ENCODE measurements around the gene RGS9. TPM values are rescaled to one million over a fixed set of nuclear protein-coding genes. Genes with fewer than 3 reads are reported as not detected.

RGS9 gene
- total and polyA plus RNA-seq, 2 donors (not counting 1 experiment from before 2014, with no cell fraction given) = 0.36 to 3.4 TPM

DNA sequence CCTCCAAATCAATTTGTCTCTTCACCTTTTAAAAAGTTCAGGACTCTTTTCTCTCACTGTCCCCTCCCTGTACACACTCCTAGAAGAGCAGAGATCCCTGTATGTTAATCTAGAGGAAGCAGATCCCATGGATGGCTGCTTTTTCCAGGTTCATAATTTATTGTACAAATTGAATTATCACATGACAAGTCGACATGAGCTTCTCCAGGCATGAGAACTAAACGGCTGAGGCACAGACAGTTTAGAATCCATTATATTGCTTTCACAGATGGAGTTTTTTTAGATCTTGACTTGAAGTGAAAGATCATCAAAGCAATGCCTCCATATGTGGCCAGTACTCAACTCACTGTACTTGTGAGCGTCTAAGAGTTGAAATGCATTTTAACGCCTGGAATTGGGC is 47.9 kb downstream of the RGS9 start:
- H3K79me2 ChIP-seq (ENCODE audit: control insufficient read depth, insufficient read depth, low read length) = no peaks in the 10 kb centered on the region
- POLR2A ChIA-PET = no interaction called here
- no peak overlapping the region for H3K27ac Mint-ChIP-seq
- H2AFZ ChIP-seq (ENCODE audit: insufficient read depth, low read depth, low read length, poor library complexity, severe bottlenecking) = no peak overlapping the region
- H3K9ac ChIP-seq (ENCODE audit: low read length) = no peak overlapping the region
- no peak overlapping the region for H3K4me2 ChIP-seq (replicated peaks; ENCODE audit: low read depth, low read length, poor library complexity, severe bottlenecking)
- H3K27ac ChIP-seq (ENCODE audit: low read length in 2 of 2) = no peak overlapping the region
- ATAC-seq (ENCODE audit: low read depth) (no peak), DNase-seq (no peak)
- CTCF ChIA-PET = no interaction called here
- no peak overlapping the region for H3K4me3 Mint-ChIP-seq
- WGBS (ENCODE audit: insufficient coverage) = 90% methylated on average over 2 of the region's 4 CpGs
- TF ChIP-seq, protein P1, sequence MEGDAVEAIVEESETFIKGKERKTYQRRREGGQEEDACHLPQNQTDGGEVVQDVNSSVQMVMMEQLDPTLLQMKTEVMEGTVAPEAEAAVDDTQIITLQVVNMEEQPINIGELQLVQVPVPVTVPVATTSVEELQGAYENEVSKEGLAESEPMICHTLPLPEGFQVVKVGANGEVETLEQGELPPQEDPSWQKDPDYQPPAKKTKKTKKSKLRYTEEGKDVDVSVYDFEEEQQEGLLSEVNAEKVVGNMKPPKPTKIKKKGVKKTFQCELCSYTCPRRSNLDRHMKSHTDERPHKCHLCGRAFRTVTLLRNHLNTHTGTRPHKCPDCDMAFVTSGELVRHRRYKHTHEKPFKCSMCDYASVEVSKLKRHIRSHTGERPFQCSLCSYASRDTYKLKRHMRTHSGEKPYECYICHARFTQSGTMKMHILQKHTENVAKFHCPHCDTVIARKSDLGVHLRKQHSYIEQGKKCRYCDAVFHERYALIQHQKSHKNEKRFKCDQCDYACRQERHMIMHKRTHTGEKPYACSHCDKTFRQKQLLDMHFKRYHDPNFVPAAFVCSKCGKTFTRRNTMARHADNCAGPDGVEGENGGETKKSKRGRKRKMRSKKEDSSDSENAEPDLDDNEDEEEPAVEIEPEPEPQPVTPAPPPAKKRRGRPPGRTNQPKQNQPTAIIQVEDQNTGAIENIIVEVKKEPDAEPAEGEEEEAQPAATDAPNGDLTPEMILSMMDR (IDR thresholded peaks at IDR 0.05) = no peak
- TF ChIP-seq EZH2 (IDR thresholded peaks at IDR 0.05; ENCODE audit: borderline replicate concordance, insufficient read depth, low read depth, low read length, poor library complexity, severe bottlenecking) = no peak
- H3K27me3 ChIP-seq (replicated peaks in 1 of 4; ENCODE audit: control extremely low read depth in 1 of 4, control insufficient read depth in 3 of 4, insufficient read depth in 4 of 4, low read length in 3 of 4) = peaks cover 0 to 3% (median 0%) of the 10 kb centered on the region in 4 experiments
- H3K4me3 ChIP-seq (ENCODE audit: control extremely low read depth in 1 of 5, extremely low read depth in 1 of 5, insufficient read depth in 1 of 5, low read depth in 2 of 5, low read length in 4 of 5) = no peak overlapping the region
- peaks cover 0 to 4% (median 0%) of the 10 kb centered on the region in 3 donors for H3K9me3 ChIP-seq (ENCODE audit: control extremely low read depth in 1 of 3, control insufficient read depth in 2 of 3, insufficient read depth in 1 of 3, low read length in 2 of 3)
- H3K27me3 Mint-ChIP-seq = no peaks in the 10 kb centered on the region
- intact Hi-C loops (cut with micrococcal nuclease) = no loop called here
- peaks cover 24% of the 10 kb centered on the region for H3K4me1 Mint-ChIP-seq
- peaks cover 4 to 15% of the 10 kb centered on the region in 2 donors for H3K4me1 ChIP-seq (ENCODE audit: control insufficient read depth in 2 of 2, insufficient read depth in 2 of 2, low read length in 2 of 2)
- no peaks in the 10 kb centered on the region for H3K36me3 ChIP-seq (replicated peaks in 1 of 2; ENCODE audit: control extremely low read depth in 1 of 2, control insufficient read depth in 1 of 2, extremely low read depth in 1 of 2, insufficient read depth in 2 of 2, low read length in 1 of 2)
- H3K9me3 Mint-ChIP-seq (ENCODE audit: insufficient read depth) = peaks cover 2% of the 10 kb centered on the region
- H4K20me1 ChIP-seq (ENCODE audit: control insufficient read depth, insufficient read depth, low read length, poor library complexity, severe bottlenecking) = no peaks in the 10 kb centered on the region

DNA sequence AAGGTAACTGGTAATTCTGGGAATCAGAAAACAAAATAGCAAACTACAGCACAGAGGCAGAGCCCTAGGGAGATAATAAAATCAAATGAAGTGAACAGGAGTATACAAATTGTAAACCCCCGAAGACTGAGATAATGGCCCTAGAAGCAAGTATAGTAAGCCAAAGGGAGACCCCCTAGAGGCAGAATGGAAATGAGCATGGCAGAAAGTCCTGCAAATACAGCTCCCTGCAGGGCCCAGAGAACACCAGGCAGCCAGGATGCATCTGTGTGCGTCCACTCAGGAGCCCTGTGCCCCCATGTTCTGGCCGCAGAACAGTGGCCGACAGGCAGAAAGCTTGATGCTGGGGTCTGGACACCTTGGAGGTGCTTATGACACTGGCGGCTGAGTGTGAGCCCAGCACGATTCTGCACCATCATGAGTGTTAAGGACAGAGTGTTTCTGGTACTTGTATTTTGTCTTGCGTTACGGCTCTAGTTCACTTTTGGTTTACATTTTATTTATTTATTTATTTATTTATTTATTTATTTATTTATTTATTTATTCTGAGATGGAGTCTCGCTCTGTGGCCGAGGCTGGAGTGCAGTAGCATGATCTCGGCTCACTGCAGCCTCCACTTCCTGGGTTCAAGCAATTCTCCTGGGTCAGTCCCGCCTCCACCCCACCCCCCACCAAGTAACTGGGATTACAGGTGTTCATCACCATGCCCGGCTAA is 48.7 kb downstream of the RGS9 start:
- no peak overlapping the region for H3K4me3 ChIP-seq (ENCODE audit: control extremely low read depth in 1 of 5, extremely low read depth in 1 of 5, insufficient read depth in 1 of 5, low read depth in 2 of 5, low read length in 4 of 5)
- peaks cover 2% of the 10 kb centered on the region for H3K9me3 Mint-ChIP-seq (ENCODE audit: insufficient read depth)
- no peak overlapping the region for H3K27ac Mint-ChIP-seq
- POLR2A ChIA-PET = no interaction called here
- TF ChIP-seq, protein P1 (IDR thresholded peaks at IDR 0.05) = no peak
- no peak for TF ChIP-seq EZH2 (IDR thresholded peaks at IDR 0.05; ENCODE audit: borderline replicate concordance, insufficient read depth, low read depth, low read length, poor library complexity, severe bottlenecking)
- DNase-seq (no peak), ATAC-seq (ENCODE audit: low read depth) (no peak)
- peaks cover 21% of the 10 kb centered on the region for H3K4me1 Mint-ChIP-seq
- WGBS (ENCODE audit: insufficient coverage) = 88% methylated on average over 4 of the region's 13 CpGs
- intact Hi-C loops (cut with micrococcal nuclease) = no loop called here
- H3K27me3 Mint-ChIP-seq = no peaks in the 10 kb centered on the region
- no peak overlapping the region for H2AFZ ChIP-seq (ENCODE audit: insufficient read depth, low read depth, low read length, poor library complexity, severe bottlenecking)
- peaks cover 0 to 4% (median 0%) of the 10 kb centered on the region in 3 donors for H3K9me3 ChIP-seq (ENCODE audit: control extremely low read depth in 1 of 3, control insufficient read depth in 2 of 3, insufficient read depth in 1 of 3, low read length in 2 of 3)
- no peak overlapping the region for H3K9ac ChIP-seq (ENCODE audit: low read length)
- H3K4me3 Mint-ChIP-seq = no peak overlapping the region
- H4K20me1 ChIP-seq (ENCODE audit: control insufficient read depth, insufficient read depth, low read length, poor library complexity, severe bottlenecking) = no peaks in the 10 kb centered on the region
- peaks cover 4 to 15% of the 10 kb centered on the region in 2 donors for H3K4me1 ChIP-seq (ENCODE audit: control insufficient read depth in 2 of 2, insufficient read depth in 2 of 2, low read length in 2 of 2)
- no peak overlapping the region for H3K4me2 ChIP-seq (replicated peaks; ENCODE audit: low read depth, low read length, poor library complexity, severe bottlenecking)
- CTCF ChIA-PET = interaction anchor here (1.3 kb wide), 1 partner anchor 13 kb away, joined by 4 read pairs; no protein-coding TSS in a partner anchor
- H3K27me3 ChIP-seq (replicated peaks in 1 of 4; ENCODE audit: control extremely low read depth in 1 of 4, control insufficient read depth in 3 of 4, insufficient read depth in 4 of 4, low read length in 3 of 4) = peaks cover 0 to 3% (median 0%) of the 10 kb centered on the region in 4 experiments
- H3K36me3 ChIP-seq (replicated peaks in 1 of 2; ENCODE audit: control extremely low read depth in 1 of 2, control insufficient read depth in 1 of 2, extremely low read depth in 1 of 2, insufficient read depth in 2 of 2, low read length in 1 of 2) = no peaks in the 10 kb centered on the region
- H3K27ac ChIP-seq (ENCODE audit: low read length in 2 of 2) = no peak overlapping the region
- no peaks in the 10 kb centered on the region for H3K79me2 ChIP-seq (ENCODE audit: control insufficient read depth, insufficient read depth, low read length)
